SK-N-MC (cell line): ENCODE data around the gene DNAJA4.

Experiments used
- FOXP2 ChIP-seq: optimal IDR thresholded peaks from 2 replicates; pipeline ENCODE3; 2011; ENCODE audit warnings: mild to moderate bottlenecking, moderate library complexity; ENCODE audit not compliant: insufficient read depth; ENCODE audit errors: extremely low read length, control extremely low read depth
- POLR2AphosphoS5 ChIP-seq: IDR thresholded peaks from 2 replicates; pipeline ENCODE4 v1.6.1; 2012; ENCODE audit warnings: mild to moderate bottlenecking, low read depth, low read length, borderline replicate concordance

- no peak for TF ChIP-seq FOXP2
- TF ChIP-seq POLR2AphosphoS5: no peak
These were observed 49.0 kb downstream of the DNAJA4 start for GRCh38 chr15:78313383-78313782.
